ENCODE results near the gene EPM2AIP1.

EPM2AIP1 gene

GRCh38 chr3:37030588-37030987, 37.7 kb upstream of the EPM2AIP1 start:
- Histone ChIP-seq H3K4me3 (ENCODE audit: low read length) (no peak overlapping the region), H3K27me3 (ENCODE audit: low read depth, low read length) (no peaks in the 10 kb centered on the region), H3K9ac (ENCODE audit: low read length) (no peak overlapping the region), H3K4me2 (ENCODE audit: low read length) (no peak overlapping the region), H3K36me3 (replicated peaks; ENCODE audit: low read depth, low read length) (peaks cover 81% of the 10 kb centered on the region), H4K20me1 (ENCODE audit: insufficient read depth, low read length) (peaks cover 4% of the 10 kb centered on the region; the same call in 1 of the 2 replicates), H3K4me1 (ENCODE audit: low read length) (peaks cover 3% of the 10 kb centered on the region; the same call in 1 of the 2 replicates), H3K9me3 (ENCODE audit: insufficient read depth, low read length) (peaks cover 7% of the 10 kb centered on the region), H3K79me2 (ENCODE audit: low read length) (peaks cover 3% of the 10 kb centered on the region; the same call in 1 of the 2 replicates), H3K27ac (ENCODE audit: low read length) (no peak overlapping the region), H2AFZ (ENCODE audit: low read depth, low read length) (no peak overlapping the region)
- no peak for TF ChIP-seq EZH2phosphoT487 (IDR thresholded peaks at IDR 0.05; ENCODE audit: low read depth)
- no peak for TF ChIP-seq CTCF (IDR thresholded peaks at IDR 0.05; ENCODE audit: low read depth, low read length)

- Histone ChIP-seq H3K9ac (ENCODE audit: low read length) (no peak overlapping the region), H2AFZ (ENCODE audit: low read depth, low read length) (no peak overlapping the region), H3K4me2 (ENCODE audit: low read length) (no peak overlapping the region), H4K20me1 (ENCODE audit: insufficient read depth, low read length) (peaks cover 7% of the 10 kb centered on the region), H3K27ac (ENCODE audit: low read length) (no peak overlapping the region), H3K9me3 (ENCODE audit: insufficient read depth, low read length) (no peaks in the 10 kb centered on the region), H3K27me3 (ENCODE audit: low read depth, low read length) (no peaks in the 10 kb centered on the region), H3K4me1 (ENCODE audit: low read length) (peaks cover 11% of the 10 kb centered on the region), H3K4me3 (ENCODE audit: low read length) (no peak overlapping the region), H3K36me3 (replicated peaks; ENCODE audit: low read depth, low read length) (peaks cover 75% of the 10 kb centered on the region), H3K79me2 (ENCODE audit: low read length) (peaks cover 4% of the 10 kb centered on the region; the same call in 1 of the 2 replicates)
- no peak for TF ChIP-seq EZH2phosphoT487 (IDR thresholded peaks at IDR 0.05; ENCODE audit: low read depth)
- no peak for TF ChIP-seq CTCF (IDR thresholded peaks at IDR 0.05; ENCODE audit: low read depth, low read length)
These were observed 36.7 kb upstream of the EPM2AIP1 start for GRCh38 chr3:37029516-37030163.

GRCh38 chr3:37029111-37029510, 36.2 kb upstream of the EPM2AIP1 start:
- H3K36me3 ChIP-seq (replicated peaks; ENCODE audit: low read depth, low read length), result peaks cover 76% of the 10 kb centered on the region

More at GRCh38 chr3:37029111-37029510, 36.2 kb upstream of the EPM2AIP1 start:
- peaks cover 12% of the 10 kb centered on the region for H4K20me1 ChIP-seq (ENCODE audit: insufficient read depth, low read length)
- no peak overlapping the region for H3K27ac ChIP-seq (ENCODE audit: low read length)
- no peaks in the 10 kb centered on the region for H3K9me3 ChIP-seq (ENCODE audit: insufficient read depth, low read length)
- peaks cover 16% of the 10 kb centered on the region for H3K4me1 ChIP-seq (ENCODE audit: low read length)
- H3K4me3 ChIP-seq (ENCODE audit: low read length), result no peak overlapping the region
- H3K4me2 ChIP-seq (ENCODE audit: low read length), result no peak overlapping the region
- no peak overlapping the region for H3K9ac ChIP-seq (ENCODE audit: low read length)
- no peak overlapping the region for H2AFZ ChIP-seq (ENCODE audit: low read depth, low read length)
- TF ChIP-seq EZH2phosphoT487 (IDR thresholded peaks at IDR 0.05; ENCODE audit: low read depth) (no peak), CTCF (IDR thresholded peaks at IDR 0.05; ENCODE audit: low read depth, low read length) (no peak)
- H3K79me2 ChIP-seq (ENCODE audit: low read length), result peaks cover 4% of the 10 kb centered on the region; the same call in 1 of the 2 replicates
- H3K27me3 ChIP-seq (ENCODE audit: low read depth, low read length), result no peaks in the 10 kb centered on the region

Data from OCI-LY3 (cell line).